Measurements from ENCODE around the gene KRT74. TPM values are rescaled to one million over a fixed set of nuclear protein-coding genes. Genes with fewer than 3 reads are reported as not detected.

KRT74 gene
- total RNA-seq, 1 donor from 2014 or later = not detected

DNA sequence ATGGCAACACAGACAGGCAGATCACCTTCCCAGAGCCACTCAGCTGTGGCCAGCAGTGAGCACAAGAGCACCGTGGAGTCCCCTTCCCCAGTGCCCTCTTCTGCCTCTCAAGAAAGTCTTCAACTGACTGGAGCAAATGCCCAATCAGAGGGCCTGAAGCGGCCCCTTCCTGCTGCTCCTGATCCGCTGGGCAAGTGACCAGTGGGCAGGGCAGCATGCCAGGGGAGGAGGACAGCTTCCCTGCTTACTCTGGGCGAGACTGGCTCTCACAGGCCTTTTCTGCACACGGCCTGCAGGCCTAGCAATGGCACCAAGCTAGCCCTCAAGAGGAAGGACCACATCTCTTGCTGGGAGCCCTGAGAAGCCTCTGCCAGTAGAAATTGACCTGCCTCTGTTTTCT lies 21.6 kb downstream of the KRT74 start:
- Histone ChIP-seq H3K27ac (no peak overlapping the region), H3K4me1 (no peaks in the 10 kb centered on the region), H3K27me3 (no peaks in the 10 kb centered on the region), H3K36me3 (no peaks in the 10 kb centered on the region), H3K9me3 (no peaks in the 10 kb centered on the region), H3K4me3 (no peak overlapping the region)
- TF ChIP-seq CTCF (IDR thresholded peaks at IDR 0.05) = no peak
- DNase-seq (ENCODE audit: low spot score in 2 of 2) = no peak
- intact Hi-C loops (cut with DNase I) = no loop called here

DNA sequence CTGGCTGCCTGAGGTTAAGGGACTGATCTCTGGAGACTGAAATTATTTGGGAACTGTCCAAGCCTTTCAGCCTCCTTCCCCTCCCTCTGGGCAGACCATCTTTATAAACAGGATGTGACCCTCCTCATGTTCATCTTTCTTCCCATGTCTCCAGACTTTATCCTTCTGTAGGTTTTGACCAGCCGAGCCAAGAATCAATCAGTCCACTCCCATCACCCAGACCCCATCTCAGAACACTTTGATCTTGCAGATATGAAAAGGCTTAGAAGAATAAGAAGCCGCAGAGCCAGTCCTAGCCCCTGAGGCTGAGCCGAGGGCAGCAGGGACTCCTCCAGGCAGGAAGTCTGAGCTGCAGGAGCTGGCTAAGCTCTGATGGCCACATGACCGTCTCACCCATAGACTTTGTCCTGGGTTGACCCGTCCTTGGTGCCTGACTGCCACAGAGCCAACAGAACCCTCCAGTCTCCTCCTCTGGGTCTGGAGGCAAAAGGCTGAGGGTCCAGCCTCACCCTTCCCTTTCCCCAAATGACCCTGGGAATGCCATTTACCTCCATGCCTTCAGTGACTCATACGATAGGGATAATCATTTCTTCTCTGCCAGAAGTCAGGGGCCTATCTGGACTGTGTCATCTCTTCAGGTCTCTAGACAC lies 22.3 kb downstream of the KRT74 start:
- Histone ChIP-seq H3K4me3 (no peak overlapping the region), H3K4me1 (no peaks in the 10 kb centered on the region), H3K27ac (no peak overlapping the region), H3K36me3 (no peaks in the 10 kb centered on the region), H3K27me3 (no peaks in the 10 kb centered on the region), H3K9me3 (no peaks in the 10 kb centered on the region)
- no peak for DNase-seq (ENCODE audit: low spot score in 2 of 2)
- no peak for TF ChIP-seq CTCF (IDR thresholded peaks at IDR 0.05)
- intact Hi-C loops (cut with DNase I) = no loop called here

- no peak overlapping the region for H3K27ac ChIP-seq
- DNase-seq (ENCODE audit: low spot score in 2 of 2) = no peak
- H3K4me3 ChIP-seq = no peak overlapping the region
- H3K9me3 ChIP-seq = no peaks in the 10 kb centered on the region
- H3K36me3 ChIP-seq = no peaks in the 10 kb centered on the region
- TF ChIP-seq CTCF (IDR thresholded peaks at IDR 0.05) = no peak
- H3K4me1 ChIP-seq = no peaks in the 10 kb centered on the region
- no peaks in the 10 kb centered on the region for H3K27me3 ChIP-seq
- intact Hi-C loops (cut with DNase I) = no loop called here
Observed at GRCh38 chr12:52546126-52546525, 27.5 kb downstream of the KRT74 start.

DNA sequence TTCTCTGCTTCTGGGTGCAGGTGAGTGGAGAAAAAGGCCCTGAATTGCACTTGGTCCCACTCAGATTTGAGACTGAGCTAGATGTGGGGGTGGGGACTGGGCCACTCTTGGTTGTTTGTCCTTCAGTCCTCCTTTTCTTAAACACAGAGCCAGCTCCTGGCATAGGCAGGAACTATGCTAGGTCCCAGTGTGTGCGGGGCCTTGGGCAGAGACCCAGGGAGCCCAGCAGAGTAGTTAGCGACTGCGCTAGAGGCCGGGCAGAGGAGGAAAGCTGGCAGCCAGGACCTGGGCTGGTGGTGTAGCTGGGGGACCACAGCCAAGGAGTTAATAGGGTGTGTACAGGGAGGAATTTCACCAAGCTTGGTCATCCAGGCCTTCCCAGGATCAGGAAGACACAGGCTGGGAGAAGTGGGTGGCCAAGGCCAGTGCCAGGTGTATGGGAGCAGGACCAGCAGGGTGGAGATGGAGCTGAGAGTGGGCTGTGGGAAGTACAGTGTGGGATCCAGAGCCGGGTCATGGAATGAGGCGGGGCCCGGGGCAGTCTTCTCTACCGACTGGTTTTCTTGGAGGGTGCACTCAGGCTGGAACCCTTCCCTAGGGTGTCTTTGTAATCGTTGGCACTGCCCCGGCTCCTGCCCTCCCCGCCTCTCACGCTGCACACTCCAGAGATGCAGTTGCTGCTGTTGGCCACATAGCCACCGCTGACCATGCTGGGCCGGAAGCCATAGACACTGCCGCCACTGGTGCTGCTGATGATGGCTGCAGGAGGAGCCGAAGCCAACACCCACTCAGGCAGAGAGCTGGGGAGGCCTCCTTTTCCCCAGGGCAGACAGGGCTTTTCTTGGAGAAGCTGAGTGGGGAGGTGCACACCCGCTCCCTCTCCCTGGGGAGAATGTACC lies 29.4 kb downstream of the KRT74 start:
- no peak for DNase-seq (ENCODE audit: low spot score in 2 of 2)

GRCh38 chr12:52542785-52543318 lies 30.8 kb downstream of the KRT74 start:
- no peak overlapping the region for H3K27ac ChIP-seq
- no peaks in the 10 kb centered on the region for H3K9me3 ChIP-seq
- DNase-seq (ENCODE audit: low spot score in 2 of 2) = no peak
- no peaks in the 10 kb centered on the region for H3K36me3 ChIP-seq
- intact Hi-C loops (cut with DNase I) = no loop called here
- no peak for TF ChIP-seq CTCF (IDR thresholded peaks at IDR 0.05)
- H3K4me1 ChIP-seq = no peaks in the 10 kb centered on the region
- no peaks in the 10 kb centered on the region for H3K27me3 ChIP-seq
- H3K4me3 ChIP-seq = no peak overlapping the region

More for the DNA sequence above, 29.4 kb downstream of the KRT74 start:
- peak overlapping the region; percentile 4 to 72 for H3K27ac ChIP-seq
- H3K9me3 ChIP-seq = no peaks in the 10 kb centered on the region
- no peaks in the 10 kb centered on the region for H3K36me3 ChIP-seq
- no peaks in the 10 kb centered on the region for H3K27me3 ChIP-seq
- intact Hi-C loops (cut with DNase I) = no loop called here
- no peak overlapping the region for H3K4me3 ChIP-seq
- TF ChIP-seq CTCF (IDR thresholded peaks at IDR 0.05) = peak in 1 of 3 experiments; percentile 21
- no peaks in the 10 kb centered on the region for H3K4me1 ChIP-seq
